Measurements from ENCODE around the gene THEMIS.
"Not testable (repeated sequence)": the region's sequence is repeated elsewhere in the genome, so short reads cannot be mapped to it uniquely, and the experiment has no call there.

THEMIS gene

GRCh38 chr6:127891731-127892326 is 9.0 kb downstream of the THEMIS start:
- Mint-ChIP-seq H3K4me3 (no peak overlapping the region), H3K27ac (peak overlapping the region; percentile 1), H3K27me3 (ENCODE audit: low read depth, poor library complexity) (peaks cover 3% of the 10 kb centered on the region), H3K4me1 (no peaks in the 10 kb centered on the region), H3K9me3 (no peaks in the 10 kb centered on the region), H3K36me3 (ENCODE audit: low read depth) (no peaks in the 10 kb centered on the region)
- no peak for DNase-seq
- TF ChIP-seq CTCF (IDR thresholded peaks at IDR 0.05), result no peak

GRCh38 chr6:127886603-127887002 is 14.3 kb downstream of the THEMIS start:
- no peak for DNase-seq
- H3K27me3 Mint-ChIP-seq (ENCODE audit: low read depth, poor library complexity), result no peaks in the 10 kb centered on the region
- H3K9me3 Mint-ChIP-seq, result no peaks in the 10 kb centered on the region
- no peak for TF ChIP-seq CTCF (IDR thresholded peaks at IDR 0.05)
- H3K36me3 Mint-ChIP-seq (ENCODE audit: low read depth), result no peaks in the 10 kb centered on the region
- no peaks in the 10 kb centered on the region for H3K4me1 Mint-ChIP-seq
- H3K4me3 Mint-ChIP-seq, result no peak overlapping the region
- H3K27ac Mint-ChIP-seq, result no peak overlapping the region

- no peak for TF ChIP-seq CTCF (IDR thresholded peaks at IDR 0.05)
- no peaks in the 10 kb centered on the region for H3K36me3 Mint-ChIP-seq (ENCODE audit: low read depth)
- no peak for DNase-seq
- peaks cover 3% of the 10 kb centered on the region for H3K27me3 Mint-ChIP-seq (ENCODE audit: low read depth, poor library complexity)
- H3K4me3 Mint-ChIP-seq, result no peak overlapping the region
- H3K4me1 Mint-ChIP-seq, result peaks cover 9% of the 10 kb centered on the region
- no peaks in the 10 kb centered on the region for H3K9me3 Mint-ChIP-seq
- H3K27ac Mint-ChIP-seq, result no peak overlapping the region
Measured at GRCh38 chr6:127884134-127884533, 16.7 kb downstream of the THEMIS start.

GRCh38 chr6:127881949-127882348 is 18.9 kb downstream of the THEMIS start:
- H3K36me3 Mint-ChIP-seq (ENCODE audit: low read depth); H3K9me3 Mint-ChIP-seq; DNase-seq; H3K4me1 Mint-ChIP-seq; H3K27me3 Mint-ChIP-seq (ENCODE audit: low read depth, poor library complexity); H3K4me3 Mint-ChIP-seq; H3K27ac Mint-ChIP-seq: not testable (repeated sequence)

- Mint-ChIP-seq H3K9me3 (no peaks in the 10 kb centered on the region), H3K4me3 (no peak overlapping the region), H3K27me3 (ENCODE audit: low read depth, poor library complexity) (peaks cover 3% of the 10 kb centered on the region), H3K4me1 (peaks cover 9% of the 10 kb centered on the region), H3K36me3 (ENCODE audit: low read depth) (no peaks in the 10 kb centered on the region), H3K27ac (no peak overlapping the region)
- DNase-seq, result no peak
- TF ChIP-seq CTCF (IDR thresholded peaks at IDR 0.05), result no peak
Measured at GRCh38 chr6:127880429-127880828, 20.4 kb downstream of the THEMIS start.

- Mint-ChIP-seq H3K36me3 (ENCODE audit: low read depth) (no peaks in the 10 kb centered on the region), H3K27me3 (ENCODE audit: low read depth, poor library complexity) (peaks cover 3% of the 10 kb centered on the region), H3K9me3 (no peaks in the 10 kb centered on the region), H3K27ac (no peak overlapping the region), H3K4me1 (peaks cover 9% of the 10 kb centered on the region), H3K4me3 (peak overlapping the region; percentile 71)
- DNase-seq, result peak; percentile 66
- no peak for TF ChIP-seq CTCF (IDR thresholded peaks at IDR 0.05)
Measured at GRCh38 chr6:127879685-127880084, 21.2 kb downstream of the THEMIS start.

Measured in nephron progenitor cell (in vitro differentiated cells).